K562 (cell line): ENCODE results near the gene USP31. TPM values are rescaled to one million over a fixed set of nuclear protein-coding genes. Genes with fewer than 3 reads are reported as not detected.

Experiments used
- C11orf30 ChIP-seq: fragments of 450-650 bp; IDR thresholded peaks from 2 replicates; pipeline ENCODE4 v1.6.1; 2016; ENCODE audit warnings: low read depth, mild to moderate bottlenecking
- DIDO1 ChIP-seq: fragments of 450-650 bp; IDR thresholded peaks from 2 replicates; pipeline ENCODE4 v1.6.1; 2016; ENCODE audit warnings: low read depth, missing biosample characterization, missing genetic modification characterization
- GABPA ChIP-seq: fragments of 200-800 bp; sonication (Bioruptor generic); conservative IDR thresholded peaks from 2 replicates; pipeline ENCODE4 v1.6.1; 2016; ENCODE audit warnings: low read depth, missing genetic modification characterization, missing compliant biosample characterization
- HINFP ChIP-seq: fragments of 450-650 bp; conservative IDR thresholded peaks from 2 replicates; pipeline ENCODE4 v1.6.1; 2016; ENCODE audit warnings: missing genetic modification characterization, low read depth, mild to moderate bottlenecking, control low read depth, missing compliant biosample characterization
- HMG20B ChIP-seq: fragments of 250-450 bp; sonication (Bioruptor Pico); IDR thresholded peaks from 2 replicates; pipeline ENCODE4 v1.5.0; 2021; ENCODE audit warnings: mild to moderate bottlenecking
- MED1 ChIP-seq: sonication (generic); formaldehyde crosslinking; IDR thresholded peaks from 2 replicates; pipeline ENCODE4 v1.8.1; 2023; ENCODE audit warnings: missing genetic modification reagents, borderline replicate concordance
- MTA1 ChIP-seq: fragments of 450-650 bp; IDR thresholded peaks from 2 replicates; pipeline ENCODE4 v1.6.1; 2017; ENCODE audit warnings: borderline replicate concordance
- NCOA1 ChIP-seq: fragments of 450-650 bp; IDR thresholded peaks from 2 replicates; pipeline ENCODE4 v1.6.1; 2016; ENCODE audit warnings: low read depth
- NCOR1 ChIP-seq: fragments of 450-650 bp; IDR thresholded peaks from 2 replicates; pipeline ENCODE4 v1.6.1; 2016; ENCODE audit warnings: mild to moderate bottlenecking, moderate library complexity
- NONO ChIP-seq, 2 experiments: fragments of 200-400 bp in 1 of 2; fragments of 450-650 bp in 1 of 2; formaldehyde crosslinking in 1 of 2; IDR thresholded peaks; 2 replicates each; pipeline ENCODE4 v1.6.1; 2017; ENCODE audit warnings: low read depth in 2 of 2, mild to moderate bottlenecking in 2 of 2, moderate library complexity in 2 of 2, low read length in 1 of 2
- NRF1 ChIP-seq, 2 experiments: fragments of 450-650 bp; IDR thresholded peaks in 1 of 2; conservative IDR thresholded peaks in 1 of 2; 2 replicates each; pipeline ENCODE4 v1.6.1; 2014; ENCODE audit warnings: mild to moderate bottlenecking in 2 of 2
- POLR2AphosphoS2 ChIP-seq: IDR thresholded peaks from 2 replicates; pipeline ENCODE4 v1.6.1; 2012; ENCODE audit warnings: low read length, improper control_type of control experiment
- RBBP5 ChIP-seq: fragments of 200-600 bp; sonication (generic); IDR thresholded peaks from 2 replicates; pipeline ENCODE4 v1.6.1; 2012; ENCODE audit warnings: borderline replicate concordance, mild to moderate bottlenecking, low read length, control low read depth, inconsistent platforms; ENCODE audit not compliant: insufficient read depth, poor library complexity, severe bottlenecking
- SMARCE1 ChIP-seq: fragments of 450-650 bp; IDR thresholded peaks from 2 replicates; pipeline ENCODE4 v1.7.1; 2016; ENCODE audit warnings: mild to moderate bottlenecking
- SP2 ChIP-seq: IDR thresholded peaks from 2 replicates; pipeline ENCODE4 v1.6.1; 2011; ENCODE audit warnings: mild to moderate bottlenecking, low read depth, low read length, moderate library complexity; ENCODE audit not compliant: poor library complexity, severe bottlenecking; ENCODE audit errors: extremely low read depth
- YBX1 ChIP-seq: fragments of 450-650 bp; IDR thresholded peaks from 2 replicates; pipeline ENCODE4 v1.7.1; 2016; ENCODE audit warnings: mild to moderate bottlenecking
- ZFP36 ChIP-seq: fragments of 150-350 bp; IDR thresholded peaks from 2 replicates; pipeline ENCODE4 v1.6.1; 2018; ENCODE audit warnings: low read length, low read depth; ENCODE audit not compliant: partially characterized antibody
- ZNF140 ChIP-seq: fragments of 250-450 bp; sonication (Bioruptor Pico); IDR thresholded peaks from 2 replicates; pipeline ENCODE4 v1.8.0; 2021; ENCODE audit warnings: moderate library complexity, mild to moderate bottlenecking, inconsistent platforms
- ZNF324 ChIP-seq: fragments of 250-450 bp; sonication (Bioruptor Pico); IDR thresholded peaks from 2 replicates; pipeline ENCODE4 v1.4.0; 2020; ENCODE audit warnings: mild to moderate bottlenecking
- ZNF507 ChIP-seq: conservative IDR thresholded peaks from 2 replicates; pipeline ENCODE4 v1.6.1; 2017; ENCODE audit warnings: missing genetic modification characterization, missing compliant biosample characterization
- ZNF561 ChIP-seq: fragments of 450-650 bp; formaldehyde crosslinking; conservative IDR thresholded peaks from 2 replicates; pipeline ENCODE4 v1.4.0; 2020; ENCODE audit warnings: mild to moderate bottlenecking, moderate library complexity
- ZNF764 ChIP-seq: fragments of 250-450 bp; sonication (Bioruptor Pico); IDR thresholded peaks from 2 replicates; pipeline ENCODE4 v1.4.0; 2020; ENCODE audit warnings: low read depth, mild to moderate bottlenecking, moderate library complexity
- ZNF766 ChIP-seq: fragments of 200-800 bp; sonication (Bioruptor generic); conservative IDR thresholded peaks from 2 replicates; pipeline ENCODE4 v1.6.1; 2016; ENCODE audit warnings: missing genetic modification characterization, missing compliant biosample characterization
- ZNF830 ChIP-seq: fragments of 250-450 bp; sonication (Bioruptor Pico); IDR thresholded peaks from 2 replicates; pipeline ENCODE4 v1.5.0; 2021; ENCODE audit warnings: mild to moderate bottlenecking
- polyA plus RNA-seq, 8 experiments: library from polyadenylated mRNA; depleted of rRNA in 4 of 8; stranded (reverse) in 5 of 8; unstranded in 3 of 8; fragments of >200 nt; fragmentation: Nextera tagmentation in 2 of 8; fragmentation: Illumina TruSeq in 1 of 8; extraction: Ambion mirVana in 2 of 8; extraction: Trizol in 1 of 8; gene quantifications; 2 replicates each; pipeline versions ENCODE4 v1.2.1 to v1.2.3, GENCODE V29; 2011 to 2014; ENCODE audit warnings: inconsistent platforms in 1 of 8, missing spikeins in 1 of 8
- total RNA-seq, 7 experiments: library from RNA; depleted of rRNA in 6 of 7; stranded (reverse); fragments of >200 nt in 6 of 7; fragmentation: Illumina TruSeq in 2 of 7; extraction: Trizol in 2 of 7; gene quantifications; 2 replicates each; pipeline versions ENCODE4 v1.2.1 to v1.2.3, GENCODE V29; 2011 to 2021; ENCODE audit warnings: low replicate concordance in 1 of 7
- TF ChIP-seq, protein P1 (sequence below): fragments of 250-450 bp; sonication (Bioruptor Pico); IDR thresholded peaks from 2 replicates; pipeline ENCODE4 v1.8.0; 2022; ENCODE audit warnings: moderate library complexity, mild to moderate bottlenecking, inconsistent platforms
- TF ChIP-seq, protein P2 (sequence below), 2 experiments: fragments of 450-650 bp in 1 of 2; sonication (generic) in 1 of 2; formaldehyde crosslinking; conservative IDR thresholded peaks; 2 replicates each; pipeline versions ENCODE4 v1.4.0 to v1.8.1; 2020 to 2022; ENCODE audit warnings: mild to moderate bottlenecking in 1 of 2, missing genetic modification reagents in 1 of 2

Gene USP31
- total and polyA plus RNA-seq, 9 of the 15 experiments (the other 6 are each of a cell fraction or from before 2014, with no cell fraction given), result 0.56 to 4.9 (median 2.9) TPM

DNA sequence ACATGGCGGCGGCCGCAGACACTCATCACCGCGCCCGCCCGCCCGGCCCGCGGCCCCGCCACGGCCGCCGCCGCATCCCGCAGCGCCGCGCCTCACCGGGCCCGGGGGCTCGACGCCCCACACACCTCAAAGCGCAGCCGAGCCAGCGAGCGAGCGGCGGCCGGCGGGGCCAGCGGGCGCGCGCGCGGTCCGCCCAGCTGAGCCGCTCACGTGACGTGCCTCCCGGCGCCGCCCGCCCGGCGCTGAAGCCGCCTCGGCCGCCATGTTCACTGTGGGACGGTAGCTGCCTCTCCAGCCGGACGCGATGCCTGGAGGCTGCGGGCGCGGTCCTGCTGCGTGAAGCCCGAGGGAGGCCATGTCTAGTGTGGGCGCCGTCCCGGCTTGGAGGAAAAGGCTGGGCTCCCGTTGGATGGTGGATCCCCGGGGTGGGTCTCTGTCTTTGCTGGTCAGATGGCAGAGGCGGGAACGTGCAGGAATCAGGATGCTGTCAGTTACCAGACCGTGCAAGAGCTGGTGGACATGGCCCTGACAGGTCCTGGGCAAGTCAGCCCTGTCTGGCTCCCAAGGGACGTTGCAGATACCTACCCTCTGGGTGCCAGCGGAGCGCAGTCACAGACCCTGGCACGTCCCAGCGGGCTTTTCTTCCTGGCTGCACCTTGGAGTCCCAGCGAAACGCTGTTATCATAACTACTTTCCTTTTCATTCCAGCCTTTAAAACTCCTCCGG, at the start of gene USP31 (continued):
- no peak for TF ChIP-seq ZNF830 (CRISPR knock-in tag)
- TF ChIP-seq, protein P1, sequence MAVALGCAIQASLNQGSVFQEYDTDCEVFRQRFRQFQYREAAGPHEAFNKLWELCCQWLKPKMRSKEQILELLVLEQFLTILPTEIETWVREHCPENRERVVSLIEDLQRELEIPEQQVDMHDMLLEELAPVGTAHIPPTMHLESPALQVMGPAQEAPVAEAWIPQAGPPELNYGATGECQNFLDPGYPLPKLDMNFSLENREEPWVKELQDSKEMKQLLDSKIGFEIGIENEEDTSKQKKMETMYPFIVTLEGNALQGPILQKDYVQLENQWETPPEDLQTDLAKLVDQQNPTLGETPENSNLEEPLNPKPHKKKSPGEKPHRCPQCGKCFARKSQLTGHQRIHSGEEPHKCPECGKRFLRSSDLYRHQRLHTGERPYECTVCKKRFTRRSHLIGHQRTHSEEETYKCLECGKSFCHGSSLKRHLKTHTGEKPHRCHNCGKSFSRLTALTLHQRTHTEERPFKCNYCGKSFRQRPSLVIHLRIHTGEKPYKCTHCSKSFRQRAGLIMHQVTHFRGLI (CRISPR knock-in tag), result 0 out of 2 replicates have a peak, but pooled peaks have one; percentile 62
- TF ChIP-seq DIDO1 (tag), result peak; percentile 78; the same call in 1 of the 2 replicates
- TF ChIP-seq HMG20B (CRISPR knock-in tag), result no peak
- no peak for TF ChIP-seq SMARCE1
- no peak for TF ChIP-seq MED1 (CRISPR knock-in tag)
- no peak for TF ChIP-seq ZNF507 (tag)
- peak; percentile 75 for TF ChIP-seq ZFP36
- no peak for TF ChIP-seq RBBP5
- TF ChIP-seq SP2, result no peak
- peak; percentile 55 for TF ChIP-seq GABPA (tag)
- no peak for TF ChIP-seq ZNF561 (CRISPR knock-in tag)
- TF ChIP-seq POLR2AphosphoS2, result no peak
- TF ChIP-seq ZNF764 (CRISPR knock-in tag), result no peak
- TF ChIP-seq, protein P2, sequence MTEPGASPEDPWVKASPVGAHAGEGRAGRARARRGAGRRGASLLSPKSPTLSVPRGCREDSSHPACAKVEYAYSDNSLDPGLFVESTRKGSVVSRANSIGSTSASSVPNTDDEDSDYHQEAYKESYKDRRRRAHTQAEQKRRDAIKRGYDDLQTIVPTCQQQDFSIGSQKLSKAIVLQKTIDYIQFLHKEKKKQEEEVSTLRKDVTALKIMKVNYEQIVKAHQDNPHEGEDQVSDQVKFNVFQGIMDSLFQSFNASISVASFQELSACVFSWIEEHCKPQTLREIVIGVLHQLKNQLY (CRISPR knock-in tag; conservative IDR thresholded peaks at IDR 0.05), result no peak
- no peak for TF ChIP-seq ZNF140 (CRISPR knock-in tag)
- TF ChIP-seq ZNF766 (CRISPR knock-in tag), result peak; percentile 99
- TF ChIP-seq MTA1, result peak; percentile 90
- no peak for TF ChIP-seq ZNF324
- TF ChIP-seq NONO (IDR thresholded peaks at IDR 0.05; ENCODE audit: low read depth in 2 of 2, low read length in 1 of 2), result 0 out of 4 replicates have a peak, but pooled peaks of 1 of the 2 experiments have one; percentile 21
- no peak for TF ChIP-seq NCOR1
- 0 out of 2 replicates have a peak, but pooled peaks have one; percentile 7 for TF ChIP-seq C11orf30
- no peak for TF ChIP-seq YBX1
- TF ChIP-seq NRF1 (conservative IDR thresholded peaks at IDR 0.05 in 1 of 2, IDR thresholded peaks at IDR 0.05 in 1 of 2), result peak in 1 of 2 experiments; percentile 22; a peak in 2 of 4 replicates
- no peak for TF ChIP-seq NCOA1
- peak; percentile 59 for TF ChIP-seq HINFP
